K562 (cell line): ENCODE data around the gene MIEF1. TPM values are rescaled to one million over a fixed set of nuclear protein-coding genes. Genes with fewer than 3 reads are reported as not detected.

Experiments
- EP400 ChIP-seq: fragments of 450-650 bp; IDR thresholded peaks from 2 replicates; pipeline ENCODE4 v1.6.1; 2017; ENCODE audit warnings: antibody characterized with exemption, mild to moderate bottlenecking, moderate library complexity
- HDAC2 ChIP-seq: fragments of 450-650 bp; IDR thresholded peaks from 2 replicates; pipeline ENCODE4 v1.6.1; 2016; ENCODE audit warnings: mild to moderate bottlenecking
- HNRNPL ChIP-seq: fragments of 200-400 bp; formaldehyde crosslinking; IDR thresholded peaks from 2 replicates; pipeline ENCODE4 v1.6.1; 2017; ENCODE audit warnings: low read depth, mild to moderate bottlenecking, low read length
- MEIS2 ChIP-seq: fragments of 450-650 bp; IDR thresholded peaks from 2 replicates; pipeline ENCODE4 v1.6.1; 2014; ENCODE audit warnings: mild to moderate bottlenecking; ENCODE audit not compliant: partially characterized antibody
- NBN ChIP-seq: fragments of 450-650 bp; IDR thresholded peaks from 2 replicates; pipeline ENCODE4 v1.6.1; 2016; ENCODE audit warnings: low read depth, mild to moderate bottlenecking
- SRSF7 ChIP-seq: fragments of 200-400 bp; formaldehyde crosslinking; optimal IDR thresholded peaks from 2 replicates; pipeline ENCODE3; 2017; ENCODE audit warnings: mild to moderate bottlenecking, low read depth, low read length
- STAT5B ChIP-seq: fragments of 250-450 bp; sonication (Bioruptor Pico); IDR thresholded peaks from 2 replicates; pipeline ENCODE4 v1.8.0; 2021; ENCODE audit warnings: mild to moderate bottlenecking, inconsistent platforms
- ZNF184 ChIP-seq: sonication (generic); formaldehyde crosslinking; IDR thresholded peaks from 2 replicates; pipeline ENCODE4 v1.5.0; 2020; ENCODE audit warnings: missing genetic modification reagents
- ZNF232 ChIP-seq: sonication (generic); formaldehyde crosslinking; IDR thresholded peaks from 2 replicates; pipeline ENCODE4 v1.8.0; 2022; ENCODE audit warnings: mild to moderate bottlenecking, missing genetic modification reagents
- ZNF778 ChIP-seq: fragments of 450-650 bp; formaldehyde crosslinking; IDR thresholded peaks from 2 replicates; pipeline ENCODE4 v1.4.0; 2020; ENCODE audit warnings: mild to moderate bottlenecking, moderate library complexity
- polyA plus RNA-seq, 8 experiments: library from polyadenylated mRNA; depleted of rRNA in 4 of 8; stranded (reverse) in 5 of 8; unstranded in 3 of 8; fragments of >200 nt; fragmentation: Nextera tagmentation in 2 of 8; fragmentation: Illumina TruSeq in 1 of 8; extraction: Ambion mirVana in 2 of 8; extraction: Trizol in 1 of 8; gene quantifications; 2 replicates each; pipeline versions ENCODE4 v1.2.1 to v1.2.3, GENCODE V29; 2011 to 2014; ENCODE audit warnings: inconsistent platforms in 1 of 8, missing spikeins in 1 of 8
- total RNA-seq, 7 experiments: library from RNA; depleted of rRNA in 6 of 7; stranded (reverse); fragments of >200 nt in 6 of 7; fragmentation: Illumina TruSeq in 2 of 7; extraction: Trizol in 2 of 7; gene quantifications; 2 replicates each; pipeline versions ENCODE4 v1.2.1 to v1.2.3, GENCODE V29; 2011 to 2021; ENCODE audit warnings: low replicate concordance in 1 of 7
- TF ChIP-seq, protein P1 (sequence below), 2 experiments: fragments of 450-650 bp in 1 of 2; sonication (generic) in 1 of 2; formaldehyde crosslinking in 1 of 2; IDR thresholded peaks; 2 replicates each; pipeline versions ENCODE4 v1.7.1 to v1.9.0; 2016 to 2022; ENCODE audit warnings: inconsistent platforms in 1 of 2, mild to moderate bottlenecking in 1 of 2, missing genetic modification reagents in 1 of 2
- TF ChIP-seq, protein P2 (sequence below): fragments of 450-650 bp; formaldehyde crosslinking; IDR thresholded peaks from 2 replicates; pipeline ENCODE4 v1.4.0; 2022; ENCODE audit warnings: missing genetic modification characterization
- TF ChIP-seq, protein P3 (sequence below), 2 experiments: fragments of 450-650 bp in 1 of 2; sonication (generic) in 1 of 2; formaldehyde crosslinking in 1 of 2; IDR thresholded peaks in 1 of 2; conservative IDR thresholded peaks in 1 of 2; 2 replicates each; pipeline versions ENCODE4 v1.6.1 to v1.8.1; 2016 to 2023; ENCODE audit warnings: mild to moderate bottlenecking in 2 of 2, moderate library complexity in 2 of 2, inconsistent platforms in 1 of 2, missing genetic modification reagents in 1 of 2

MIEF1 gene
- total and polyA plus RNA-seq, 9 of the 15 experiments (the other 6 are each of a cell fraction or from before 2014, with no cell fraction given) = 10.9 to 51.8 (median 25.5) TPM

DNA sequence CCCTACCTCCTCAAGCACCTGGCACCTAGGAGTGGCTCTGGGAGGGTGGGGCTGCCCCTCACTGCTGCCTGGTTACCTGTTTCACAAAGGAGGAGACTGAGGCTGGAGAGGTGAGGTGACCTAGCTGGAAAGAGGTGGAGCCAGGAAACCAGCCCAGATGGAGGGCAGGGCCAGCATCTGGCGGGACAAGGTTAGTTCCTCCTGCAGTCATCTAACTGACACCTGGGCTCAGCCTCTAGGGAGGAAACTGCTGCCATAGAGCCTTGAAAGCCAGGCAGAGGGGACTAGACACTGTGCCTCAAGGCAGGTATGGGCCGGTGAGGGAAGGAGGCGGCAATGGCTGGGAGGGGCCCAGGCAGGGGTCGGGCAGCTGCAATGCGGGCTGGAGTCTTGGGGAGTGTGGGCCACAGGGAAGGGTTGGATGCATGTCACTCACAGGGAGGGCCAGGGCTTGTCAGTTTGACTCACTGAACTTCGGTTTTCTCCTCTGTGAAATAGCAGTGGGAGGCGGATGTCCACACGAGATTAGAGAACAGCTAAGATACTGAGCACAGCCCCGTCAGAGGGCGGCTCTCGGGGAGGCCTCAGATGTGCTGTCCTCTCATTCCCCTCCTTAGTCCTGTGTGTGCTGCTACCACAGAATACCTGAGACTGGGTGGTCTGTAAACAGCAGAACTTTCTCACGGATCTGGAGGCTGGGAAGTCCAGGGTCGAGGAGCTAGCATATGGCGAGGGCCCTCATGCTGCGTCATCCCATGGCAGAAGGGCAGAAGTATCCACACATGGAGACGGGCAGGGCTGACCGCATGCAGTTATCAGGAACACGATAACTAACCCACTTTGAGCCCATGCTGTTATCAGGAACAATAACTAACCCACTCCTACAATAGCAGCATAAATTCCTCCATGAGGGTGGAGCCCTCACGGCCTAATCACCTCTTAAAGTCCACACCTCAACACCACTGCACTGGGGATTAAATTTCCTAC, 29.2 kb upstream of the MIEF1 start (continued):
- TF ChIP-seq, protein P1, sequence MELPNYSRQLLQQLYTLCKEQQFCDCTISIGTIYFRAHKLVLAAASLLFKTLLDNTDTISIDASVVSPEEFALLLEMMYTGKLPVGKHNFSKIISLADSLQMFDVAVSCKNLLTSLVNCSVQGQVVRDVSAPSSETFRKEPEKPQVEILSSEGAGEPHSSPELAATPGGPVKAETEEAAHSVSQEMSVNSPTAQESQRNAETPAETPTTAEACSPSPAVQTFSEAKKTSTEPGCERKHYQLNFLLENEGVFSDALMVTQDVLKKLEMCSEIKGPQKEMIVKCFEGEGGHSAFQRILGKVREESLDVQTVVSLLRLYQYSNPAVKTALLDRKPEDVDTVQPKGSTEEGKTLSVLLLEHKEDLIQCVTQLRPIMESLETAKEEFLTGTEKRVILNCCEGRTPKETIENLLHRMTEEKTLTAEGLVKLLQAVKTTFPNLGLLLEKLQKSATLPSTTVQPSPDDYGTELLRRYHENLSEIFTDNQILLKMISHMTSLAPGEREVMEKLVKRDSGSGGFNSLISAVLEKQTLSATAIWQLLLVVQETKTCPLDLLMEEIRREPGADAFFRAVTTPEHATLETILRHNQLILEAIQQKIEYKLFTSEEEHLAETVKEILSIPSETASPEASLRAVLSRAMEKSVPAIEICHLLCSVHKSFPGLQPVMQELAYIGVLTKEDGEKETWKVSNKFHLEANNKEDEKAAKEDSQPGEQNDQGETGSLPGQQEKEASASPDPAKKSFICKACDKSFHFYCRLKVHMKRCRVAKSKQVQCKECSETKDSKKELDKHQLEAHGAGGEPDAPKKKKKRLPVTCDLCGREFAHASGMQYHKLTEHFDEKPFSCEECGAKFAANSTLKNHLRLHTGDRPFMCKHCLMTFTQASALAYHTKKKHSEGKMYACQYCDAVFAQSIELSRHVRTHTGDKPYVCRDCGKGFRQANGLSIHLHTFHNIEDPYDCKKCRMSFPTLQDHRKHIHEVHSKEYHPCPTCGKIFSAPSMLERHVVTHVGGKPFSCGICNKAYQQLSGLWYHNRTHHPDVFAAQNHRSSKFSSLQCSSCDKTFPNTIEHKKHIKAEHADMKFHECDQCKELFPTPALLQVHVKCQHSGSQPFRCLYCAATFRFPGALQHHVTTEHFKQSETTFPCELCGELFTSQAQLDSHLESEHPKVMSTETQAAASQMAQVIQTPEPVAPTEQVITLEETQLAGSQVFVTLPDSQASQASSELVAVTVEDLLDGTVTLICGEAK (IDR thresholded peaks at IDR 0.05) = no peak; the same call in 1 of the 2 replicates
- TF ChIP-seq, protein P1 (CRISPR knock-in tag; IDR thresholded peaks at IDR 0.05) = no peak
- no peak for TF ChIP-seq ZNF184 (CRISPR knock-in tag)
- TF ChIP-seq, protein P2, sequence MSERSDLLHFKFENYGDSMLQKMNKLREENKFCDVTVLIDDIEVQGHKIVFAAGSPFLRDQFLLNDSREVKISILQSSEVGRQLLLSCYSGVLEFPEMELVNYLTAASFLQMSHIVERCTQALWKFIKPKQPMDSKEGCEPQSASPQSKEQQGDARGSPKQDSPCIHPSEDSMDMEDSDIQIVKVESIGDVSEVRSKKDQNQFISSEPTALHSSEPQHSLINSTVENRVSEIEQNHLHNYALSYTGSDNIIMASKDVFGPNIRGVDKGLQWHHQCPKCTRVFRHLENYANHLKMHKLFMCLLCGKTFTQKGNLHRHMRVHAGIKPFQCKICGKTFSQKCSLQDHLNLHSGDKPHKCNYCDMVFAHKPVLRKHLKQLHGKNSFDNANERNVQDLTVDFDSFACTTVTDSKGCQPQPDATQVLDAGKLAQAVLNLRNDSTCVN (CRISPR knock-in tag) = no peak
- TF ChIP-seq, protein P3, sequence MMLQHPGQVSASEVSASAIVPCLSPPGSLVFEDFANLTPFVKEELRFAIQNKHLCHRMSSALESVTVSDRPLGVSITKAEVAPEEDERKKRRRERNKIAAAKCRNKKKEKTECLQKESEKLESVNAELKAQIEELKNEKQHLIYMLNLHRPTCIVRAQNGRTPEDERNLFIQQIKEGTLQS (IDR thresholded peaks at IDR 0.05) = no peak
- TF ChIP-seq, protein P3 (CRISPR knock-in tag; conservative IDR thresholded peaks at IDR 0.05) = no peak
- TF ChIP-seq NBN = 0 out of 2 replicates have a peak, but pooled peaks have one; percentile 27
- no peak for TF ChIP-seq SRSF7
- no peak for TF ChIP-seq STAT5B
- TF ChIP-seq HDAC2 = peak; percentile 84; the same call in 1 of the 2 replicates
- TF ChIP-seq MEIS2 = peak; percentile 87
- peak; percentile 60 for TF ChIP-seq EP400
- TF ChIP-seq ZNF232 (CRISPR knock-in tag) = no peak
- no peak for TF ChIP-seq HNRNPL
- no peak for TF ChIP-seq ZNF778 (CRISPR knock-in tag)
